NCI-H226 (cell line): ENCODE results near the gene PRR22.

Experiments
- DNase-seq: peaks from one replicate; pipeline ENCODE4 v3.0.0-alpha.2; 2015

Gene PRR22

GRCh38 chr19:5784581-5785147 is at the start of gene PRR22:
Gene PRR22, minus strand, starts transcription at chr19:5784746. Its CDS starts 86 bp downstream, at chr19:5784660.
- no peak for DNase-seq

- no peak for DNase-seq
Observed at GRCh38 chr19:5832527-5833216, 48.1 kb upstream of the PRR22 start.

- DNase-seq = no peak
Observed at GRCh38 chr19:5832061-5832460, 47.5 kb upstream of the PRR22 start.

GRCh38 chr19:5831159-5831558 is 46.6 kb upstream of the PRR22 start:
- DNase-seq = no peak

DNA sequence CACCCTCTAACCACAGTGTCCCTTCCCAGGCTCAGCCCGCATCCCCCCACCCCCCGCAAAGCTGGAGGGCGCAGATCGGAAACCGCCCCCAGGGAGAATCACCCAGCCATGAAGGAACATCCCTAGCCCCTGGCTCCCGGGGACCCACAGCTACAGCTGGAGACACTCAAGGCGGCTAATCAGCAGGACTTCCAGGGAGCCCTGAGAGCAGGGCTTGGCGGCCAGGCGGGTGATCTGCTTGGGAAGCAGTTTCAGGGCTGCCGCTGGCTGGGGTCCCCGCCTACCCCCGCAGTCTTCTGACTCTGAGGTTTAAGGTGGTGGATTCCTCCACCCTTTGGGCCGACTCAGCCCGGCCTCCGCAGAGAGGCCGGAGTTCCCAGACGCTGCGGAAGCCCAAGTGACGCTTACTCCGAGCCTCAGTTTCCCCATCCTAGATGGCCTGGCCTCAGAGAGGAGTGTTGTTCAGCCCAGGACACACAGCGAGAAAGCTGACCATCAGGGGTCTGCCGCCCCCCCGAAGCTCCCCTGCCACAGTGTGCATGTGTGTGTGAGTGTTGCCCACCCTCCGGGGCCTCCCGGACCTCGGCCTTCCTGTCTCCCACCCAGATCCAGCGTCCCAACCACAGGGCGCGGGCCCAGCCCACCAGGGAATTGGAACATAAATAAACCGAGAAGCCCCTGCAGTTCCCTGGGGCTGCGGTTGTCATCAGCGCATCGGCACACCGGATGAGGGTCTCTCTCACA is 45.2 kb upstream of the PRR22 start:
- DNase-seq = no peak

DNA sequence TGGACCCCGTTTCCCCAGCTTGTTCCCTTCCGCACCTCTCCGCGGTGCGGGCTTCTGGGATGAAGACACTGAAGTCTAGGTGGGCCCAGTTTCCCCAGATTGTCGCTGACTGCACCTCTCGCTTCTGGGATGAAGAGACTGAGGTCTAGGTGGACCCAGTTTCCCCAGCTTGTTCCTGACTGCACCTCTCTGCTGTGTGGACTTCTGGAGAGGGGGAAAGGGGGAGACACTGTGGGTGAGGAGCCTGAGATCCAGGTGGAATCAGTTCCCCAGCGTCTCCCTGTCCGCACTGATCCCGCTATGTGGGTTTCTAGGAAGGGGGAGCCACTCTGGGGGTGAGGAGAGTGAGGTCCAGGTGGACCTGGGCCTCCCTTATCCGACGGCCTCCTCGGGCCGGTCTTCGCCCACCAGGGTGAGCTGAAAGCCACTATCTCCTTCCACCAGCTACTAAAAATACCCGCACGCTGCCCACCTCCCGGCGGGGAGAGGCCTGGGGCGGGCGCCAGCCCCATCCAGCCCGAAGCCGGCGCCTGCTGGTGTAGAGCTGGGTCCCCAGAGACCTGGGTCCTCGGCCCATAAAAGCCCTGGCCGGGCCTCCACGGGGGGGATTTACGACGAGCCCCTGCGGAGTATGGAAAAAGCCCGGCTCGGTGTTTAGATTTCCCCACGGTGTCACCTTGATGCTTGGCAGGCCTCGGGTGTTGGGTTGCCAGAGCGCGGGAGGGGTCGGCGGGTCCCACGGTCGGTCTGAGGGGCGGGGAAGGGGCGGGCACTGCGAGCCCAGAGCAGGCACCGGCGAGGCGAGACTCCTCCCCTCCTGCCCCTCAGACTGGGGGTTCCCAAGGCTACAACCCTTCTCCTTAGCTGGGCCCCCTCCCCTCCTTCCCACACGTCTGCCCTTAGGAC is 44.4 kb upstream of the PRR22 start:
- DNase-seq = no peak

GRCh38 chr19:5827891-5828660 is 43.5 kb upstream of the PRR22 start:
- peak; percentile 89 for DNase-seq

- no peak for DNase-seq
Observed at GRCh38 chr19:5827342-5827890, 42.9 kb upstream of the PRR22 start.

- DNase-seq = peak; percentile 48
Observed at GRCh38 chr19:5826531-5827341, 42.2 kb upstream of the PRR22 start.

DNA sequence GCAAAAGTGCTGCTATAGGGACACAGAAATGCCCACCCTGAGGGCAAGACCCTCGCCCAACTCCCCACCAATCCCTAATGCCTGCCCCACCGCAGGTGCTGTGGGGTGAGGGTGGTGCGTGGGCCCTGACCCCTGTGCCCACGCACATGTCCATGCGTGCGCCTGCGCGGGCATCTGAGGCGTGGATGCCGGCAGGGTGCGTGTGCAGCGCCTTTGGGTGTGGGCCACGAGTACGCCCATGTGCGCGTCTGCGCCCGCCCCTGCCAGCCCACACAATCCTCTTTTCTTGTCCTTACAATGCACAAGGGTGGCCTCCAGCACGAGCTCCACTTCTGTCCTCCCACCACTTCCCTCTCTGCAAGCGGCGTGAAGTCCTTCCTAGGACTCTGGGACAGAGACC is 40.6 kb upstream of the PRR22 start:
- DNase-seq = no peak

DNA sequence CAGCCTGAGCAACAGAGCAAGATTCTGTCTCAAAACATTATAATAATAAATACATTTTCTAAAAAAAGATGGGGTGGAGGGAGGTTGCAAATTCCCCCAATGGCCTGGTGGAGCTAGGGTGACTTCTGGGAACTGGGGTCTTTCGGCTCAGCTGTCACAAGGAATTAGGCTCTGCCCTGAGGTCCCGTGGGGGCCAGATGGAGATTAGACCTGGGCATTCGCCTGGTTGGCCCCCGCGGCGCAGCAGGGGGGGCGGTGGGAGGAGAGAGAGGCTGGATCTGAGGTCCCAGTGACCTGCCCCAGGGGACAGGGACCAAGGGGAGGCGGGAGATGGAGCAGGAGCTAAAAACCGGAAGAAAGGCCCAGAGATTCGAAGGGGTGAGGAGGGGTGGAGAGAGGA is 40.2 kb upstream of the PRR22 start:
- no peak for DNase-seq

GRCh38 chr19:5823579-5824281 is 39.2 kb upstream of the PRR22 start:
- no peak for DNase-seq

DNA sequence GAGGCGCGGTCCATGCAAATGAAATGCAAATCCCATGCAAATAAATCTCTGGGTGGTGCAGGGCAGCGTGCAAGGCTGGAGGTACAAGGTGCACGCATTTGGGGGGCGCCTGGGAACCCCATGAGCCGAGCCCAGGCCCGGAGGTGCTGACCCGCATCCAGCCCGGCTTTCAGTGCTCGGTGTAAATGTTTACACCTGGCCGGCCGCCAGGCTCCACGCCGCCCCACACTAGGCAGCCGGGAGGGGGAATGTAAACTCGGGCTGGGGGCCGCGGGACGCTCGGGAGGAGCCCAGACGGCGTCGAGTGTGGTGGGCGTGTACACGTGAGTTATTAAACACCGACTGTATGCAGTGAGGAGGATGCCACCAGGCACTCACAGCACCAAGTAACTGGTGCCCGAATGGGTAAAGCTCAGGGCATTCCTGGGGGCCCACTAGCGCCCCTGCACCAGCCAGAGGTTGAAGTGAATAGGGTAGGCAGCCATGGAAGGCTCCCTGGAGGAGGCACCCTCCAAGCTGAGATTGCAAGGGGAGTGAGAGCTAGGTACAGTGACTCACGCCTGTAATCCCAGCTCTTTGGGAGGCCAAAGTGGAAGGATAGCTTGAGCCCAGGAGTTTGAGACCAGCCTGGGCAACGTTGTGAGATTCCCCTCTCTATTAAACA is 37.8 kb upstream of the PRR22 start:
- DNase-seq = no peak

DNA sequence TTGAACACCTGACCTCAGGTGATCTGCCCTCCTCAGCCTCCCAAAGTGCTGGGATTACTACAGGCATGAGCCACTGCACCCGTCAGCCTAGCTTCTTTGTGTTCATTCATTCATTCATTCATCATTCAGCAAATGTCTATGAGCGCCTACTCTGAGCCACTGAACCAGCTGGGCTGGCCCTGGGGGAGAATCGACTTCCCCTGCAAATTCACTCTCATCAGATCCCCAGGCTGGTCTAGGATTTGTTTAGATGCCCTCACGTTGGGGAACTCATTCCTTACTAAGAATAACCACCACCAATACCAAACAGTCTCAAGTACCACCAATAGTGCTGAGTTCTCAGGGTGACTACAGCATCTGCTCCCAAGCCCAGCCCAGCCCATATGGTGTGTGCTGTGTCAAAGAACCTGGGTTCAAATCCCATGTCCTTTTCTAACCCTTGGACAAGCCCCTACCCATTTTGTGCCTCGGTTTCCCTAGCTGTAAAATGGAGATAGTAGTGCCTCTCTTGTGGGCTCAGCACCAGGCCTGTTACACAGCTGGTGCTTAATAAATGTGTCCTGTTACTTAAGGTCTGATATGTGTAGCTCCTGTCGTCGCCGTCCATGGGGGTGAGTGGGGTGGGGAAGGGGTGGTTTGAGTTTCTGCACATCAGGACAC is 37.1 kb upstream of the PRR22 start:
- DNase-seq = no peak

- no peak for DNase-seq
Observed at GRCh38 chr19:5820785-5821184, 36.2 kb upstream of the PRR22 start.

- no peak for DNase-seq
Observed at GRCh38 chr19:5818594-5818993, 34.0 kb upstream of the PRR22 start.

DNA sequence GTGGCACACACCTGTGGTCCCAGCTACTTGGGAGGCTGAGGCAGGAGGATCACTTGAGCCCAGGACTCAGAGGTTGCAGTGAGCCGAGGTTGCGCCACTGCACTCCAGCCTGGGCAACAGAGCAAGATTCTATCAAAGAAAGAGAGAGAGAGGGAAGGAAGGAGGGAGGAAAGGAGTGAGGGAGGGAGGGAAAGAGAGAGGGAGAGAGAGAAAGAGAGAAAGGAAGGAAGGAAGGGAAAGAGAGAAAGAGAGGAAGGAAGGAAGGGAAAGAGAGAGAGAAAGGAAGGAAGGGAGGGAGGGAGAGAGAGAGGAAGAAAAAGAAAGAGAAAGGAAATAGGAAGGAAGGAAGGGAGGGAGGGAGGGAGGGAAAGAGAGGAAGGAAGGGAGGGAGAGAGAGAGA is 32.7 kb upstream of the PRR22 start:
- no peak for DNase-seq

GRCh38 chr19:5814852-5815246 is 30.3 kb upstream of the PRR22 start:
- no peak for DNase-seq

DNA sequence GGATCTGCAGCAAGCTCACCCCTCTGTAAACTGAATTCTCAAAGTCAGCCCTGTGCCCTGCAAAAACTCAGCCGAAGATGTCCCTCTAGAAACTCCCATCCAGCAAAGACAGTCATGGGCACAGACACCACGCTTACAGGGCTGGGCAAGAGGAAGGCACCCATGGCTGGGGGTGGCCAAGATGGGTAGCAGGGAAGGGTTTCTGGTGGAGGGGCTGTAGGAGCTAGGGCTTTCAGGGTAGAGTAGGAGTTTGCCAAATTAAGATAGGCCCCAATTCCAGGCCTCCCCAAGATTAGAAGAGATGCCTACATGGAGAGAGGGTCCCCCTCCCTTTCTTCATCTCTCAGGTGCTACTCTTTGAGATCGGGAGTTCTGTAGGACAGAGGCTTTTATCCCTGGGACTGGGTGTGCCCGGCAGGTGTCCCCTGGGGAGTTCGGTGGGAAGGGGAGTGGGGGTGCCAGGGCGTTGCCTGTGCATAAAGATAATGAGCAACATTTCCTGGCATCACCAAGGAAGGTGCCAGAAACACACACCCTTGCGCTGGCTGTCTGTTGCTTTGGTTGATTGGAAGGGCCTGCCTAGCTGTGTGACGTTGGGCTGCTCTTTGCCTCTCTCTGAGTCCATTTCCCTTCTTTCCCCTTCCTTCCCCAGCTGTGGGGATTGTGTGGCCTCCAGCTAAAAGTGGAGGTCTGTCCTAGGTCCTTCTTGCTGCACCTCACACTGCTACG is 29.7 kb upstream of the PRR22 start:
- DNase-seq = no peak
